WTC11 (cell line): ENCODE data around the gene GRIN2C. TPM values are rescaled to one million over a fixed set of nuclear protein-coding genes. Genes with fewer than 3 reads are reported as not detected.
"Not testable (repeated sequence)": the region's sequence is repeated elsewhere in the genome, so short reads cannot be mapped to it uniquely, and the experiment has no call there.

Experiments used
- ATAC-seq: fragments of 200-7000 bp; cut with Tn5 transposase; 2 replicates; pipeline ENCODE4 v1.10.0; 2021; ENCODE audit warnings: mild to moderate bottlenecking, moderate library complexity
- CTCF ChIA-PET: fragments of 300-600 bp; sonication (Branson Sonifier 250); formaldehyde crosslinking; loops from one replicate; lab custom pipeline; 2021; ENCODE audit warnings: antibody characterized with exemption; lab: Charles Lee
- POLR2A ChIA-PET: fragments of 350-600 bp; sonication (Branson Sonifier 250); formaldehyde crosslinking; loops from one replicate; lab custom pipeline; 2021; ENCODE audit warnings: antibody characterized with exemption; lab: Charles Lee
- DNase-seq: peaks from one replicate; pipeline ENCODE4 v3.0.0; 2021; ENCODE audit warnings: low spot score
- H3K27ac Mint-ChIP-seq: 2 replicates; pipeline ENCODE4 v1.8.0; 2021; ENCODE audit warnings: mixed read lengths
- H3K27me3 Mint-ChIP-seq: 2 replicates; pipeline ENCODE4 v1.8.0; 2021; ENCODE audit warnings: low read depth, mild to moderate bottlenecking, moderate library complexity, mixed read lengths
- H3K36me3 Mint-ChIP-seq: 2 replicates; pipeline ENCODE4 v1.8.0; 2021; ENCODE audit warnings: mixed read lengths
- H3K4me1 Mint-ChIP-seq: 2 replicates; pipeline ENCODE4 v1.8.0; 2022; ENCODE audit warnings: mixed read lengths
- H3K4me3 Mint-ChIP-seq: 2 replicates; pipeline ENCODE4 v1.8.0; 2021; ENCODE audit warnings: mild to moderate bottlenecking, moderate library complexity, mixed read lengths
- H3K9me3 Mint-ChIP-seq: 2 replicates; pipeline ENCODE4 v1.8.0; 2021; ENCODE audit warnings: mixed read lengths
- ARID4B ChIP-seq: sonication (generic); formaldehyde crosslinking; IDR thresholded peaks from 2 replicates; pipeline ENCODE4 v1.8.0; 2023; ENCODE audit warnings: missing genetic modification reagents, mild to moderate bottlenecking, borderline replicate concordance
- E2F1 ChIP-seq: sonication (generic); formaldehyde crosslinking; IDR thresholded peaks from 2 replicates; pipeline ENCODE4 v1.8.0; 2022; ENCODE audit warnings: mild to moderate bottlenecking, missing genetic modification reagents
- FOXP1 ChIP-seq: sonication (generic); formaldehyde crosslinking; IDR thresholded peaks from 2 replicates; pipeline ENCODE4 v1.8.0; 2022; ENCODE audit warnings: missing genetic modification reagents, mild to moderate bottlenecking, moderate library complexity, borderline replicate concordance
- GABPB1 ChIP-seq: sonication (generic); formaldehyde crosslinking; IDR thresholded peaks from 2 replicates; pipeline ENCODE4 v1.8.1; 2023; ENCODE audit warnings: mild to moderate bottlenecking, missing genetic modification reagents
- GRHL2 ChIP-seq: fragments of 250-450 bp; sonication (Bioruptor Pico); IDR thresholded peaks from 2 replicates; pipeline ENCODE4 v1.8.0; 2022; ENCODE audit warnings: mild to moderate bottlenecking, moderate library complexity; ENCODE audit not compliant: insufficient replicate concordance, severe bottlenecking
- JUN ChIP-seq: sonication (generic); formaldehyde crosslinking; IDR thresholded peaks from 2 replicates; pipeline ENCODE4 v1.8.0; 2023; ENCODE audit warnings: mild to moderate bottlenecking, missing genetic modification reagents
- KAT7 ChIP-seq: sonication (generic); formaldehyde crosslinking; IDR thresholded peaks from 2 replicates; pipeline ENCODE4 v1.8.1; 2023; ENCODE audit warnings: missing genetic modification reagents, mild to moderate bottlenecking, borderline replicate concordance
- MAX ChIP-seq: sonication (generic); formaldehyde crosslinking; IDR thresholded peaks from 2 replicates; pipeline ENCODE4 v1.8.0; 2022; ENCODE audit warnings: mild to moderate bottlenecking, missing genetic modification reagents
- PREB ChIP-seq: sonication (generic); formaldehyde crosslinking; IDR thresholded peaks from 2 replicates; pipeline ENCODE4 v1.8.1; 2022; ENCODE audit warnings: mild to moderate bottlenecking, missing genetic modification reagents, moderate library complexity, borderline replicate concordance
- TP53 ChIP-seq: sonication (generic); formaldehyde crosslinking; IDR thresholded peaks from 2 replicates; pipeline ENCODE4 v1.8.1; 2023; ENCODE audit warnings: mild to moderate bottlenecking, missing genetic modification reagents
- USF2 ChIP-seq: sonication (generic); formaldehyde crosslinking; IDR thresholded peaks from 2 replicates; pipeline ENCODE4 v1.8.1; 2023; ENCODE audit warnings: mild to moderate bottlenecking, missing genetic modification reagents, moderate library complexity
- ZNF423 ChIP-seq: fragments of 250-450 bp; sonication (Bioruptor Pico); IDR thresholded peaks from 2 replicates; pipeline ENCODE4 v2.1.2; 2022; ENCODE audit warnings: mild to moderate bottlenecking, moderate library complexity
- total RNA-seq: library from RNA; stranded (reverse); gene quantifications from 3 replicates; pipeline ENCODE4 v1.2.3, GENCODE V29; 2021

The GRIN2C gene
- total RNA-seq, 1 experiment from 2014 or later, result 0.31 TPM

- TF ChIP-seq ARID4B (CRISPR knock-in tag), result no peak
- TF ChIP-seq ZNF423 (CRISPR knock-in tag), result no peak
These were observed 10.8 kb upstream of the GRIN2C start (continued) for GRCh38 chr17:74870512-74870911.

- not testable (repeated sequence) for ATAC-seq, DNase-seq, H3K27ac Mint-ChIP-seq, H3K4me3 Mint-ChIP-seq, H3K27me3 Mint-ChIP-seq, H3K9me3 Mint-ChIP-seq
- ChIA-PET POLR2A (interaction anchor here (0.5 kb wide), 1 partner anchor 36 kb away, joined by 3 read pairs; no protein-coding TSS in a partner anchor), CTCF (interaction anchor here (0.7 to 3.5 kb wide), 7 partner anchors 8 to 219 kb away, joined by 3 to 12 read pairs (median 5); partner anchors contain the start of gene HID1)
- Mint-ChIP-seq H3K36me3 (peaks cover 18% of the 10 kb centered on the region), H3K4me1 (peaks cover 25% of the 10 kb centered on the region)
These were observed 10.3 kb upstream of the GRIN2C start for GRCh38 chr17:74870028-74870427.

GRCh38 chr17:74868908-74869255 lies 9.2 kb upstream of the GRIN2C start:
- no peak for ATAC-seq
- TF ChIP-seq GABPB1 (CRISPR knock-in tag) (no peak), KAT7 (CRISPR knock-in tag) (no peak), JUN (no peak), FOXP1 (CRISPR knock-in tag) (no peak), USF2 (CRISPR knock-in tag) (no peak), MAX (CRISPR knock-in tag) (no peak), E2F1 (CRISPR knock-in tag) (no peak), TP53 (CRISPR knock-in tag) (no peak), PREB (CRISPR knock-in tag) (no peak), GRHL2 (CRISPR knock-in tag) (no peak)
- peaks cover 20% of the 10 kb centered on the region for H3K36me3 Mint-ChIP-seq
- CTCF ChIA-PET, result interaction anchor here (0.8 to 14.0 kb wide), 4 partner anchors 21 to 211 kb away, joined by 4 to 347 read pairs (median 5); partner anchors contain the start of gene RAB37
- POLR2A ChIA-PET, result interaction anchor here (0.6 kb wide), 1 partner anchor 303 kb away, joined by 3 read pairs; no protein-coding TSS in a partner anchor
- H3K9me3 Mint-ChIP-seq, result no peaks in the 10 kb centered on the region
- H3K4me1 Mint-ChIP-seq, result peaks cover 27% of the 10 kb centered on the region
- DNase-seq, result no peak
- H3K4me3 Mint-ChIP-seq, result no peak overlapping the region
- H3K27ac Mint-ChIP-seq, result no peak overlapping the region
- H3K27me3 Mint-ChIP-seq, result peaks cover 8% of the 10 kb centered on the region
